Tibial artery (tissue), 4 donors: ENCODE results near the gene SPATA12.
"Not testable (repeated sequence)": the region's sequence is repeated elsewhere in the genome, so short reads cannot be mapped to it uniquely, and the experiment has no call there.

Experiments
- DNase-seq, 2 donors: peaks; one replicate each; pipeline ENCODE4 v3.0.0-alpha.2; 2019
- H3K27ac ChIP-seq, 2 donors: fragments of 200-600 bp; sonication (generic) in 1 of 2; 1 replicate in 1 of 2; 2 replicates in 1 of 2; pipeline ENCODE4 v1.5.1; 2018 to 2019; ENCODE audit warnings: mild to moderate bottlenecking in 1 of 2
- H3K27me3 ChIP-seq, 2 donors: fragments of 200-600 bp; sonication (generic) in 1 of 2; one replicate each; pipeline versions ENCODE4 v1.5.1 to v1.6.0; 2016 to 2019
- H3K36me3 ChIP-seq, 3 donors: fragments of 200-600 bp; sonication (generic) in 2 of 3; one replicate each; pipeline ENCODE4 v1.5.1; 2016 to 2019; ENCODE audit warnings: mild to moderate bottlenecking in 2 of 3
- H3K4me1 ChIP-seq, 4 donors: fragments of 200-600 bp; sonication (generic) in 2 of 4; 1 replicate in 3 of 4; 2 replicates in 1 of 4; pipeline ENCODE4 v1.5.1; 2016 to 2019
- H3K4me3 ChIP-seq, 2 donors: fragments of 200-600 bp; sonication (generic) in 1 of 2; 1 replicate in 1 of 2; 2 replicates in 1 of 2; pipeline ENCODE4 v1.5.1; 2018 to 2019; ENCODE audit warnings: mild to moderate bottlenecking in 2 of 2
- H3K9me3 ChIP-seq, 3 donors: fragments of 200-600 bp; sonication (generic) in 1 of 3; one replicate each; pipeline ENCODE4 v1.5.1; 2016 to 2019
- CTCF ChIP-seq, 2 experiments: fragments of 200-600 bp in 1 of 2; fragments of 450-650 bp in 1 of 2; IDR thresholded peaks; one replicate each; pipeline ENCODE4 v1.5.1; 2017 to 2019; ENCODE audit warnings: antibody characterized with exemption in 2 of 2, mild to moderate bottlenecking in 1 of 2, moderate library complexity in 1 of 2
- intact Hi-C: fragments of 100-400 bp; cut with DNase I; formaldehyde crosslinking; loops from one replicate; pipeline ENCODE4 v1.15.0; 2023; ENCODE audit warnings: low total_unique reads

The SPATA12 gene

GRCh38 chr3:57081173-57081572 is 20.7 kb downstream of the SPATA12 start:
- H3K9me3 ChIP-seq: no peaks in the 10 kb centered on the region
- H3K4me1 ChIP-seq: peaks cover 0 to 21% (median 6%) of the 10 kb centered on the region in 4 donors
- no peaks in the 10 kb centered on the region for H3K36me3 ChIP-seq
- no peak overlapping the region for H3K4me3 ChIP-seq
- intact Hi-C loops: no loop called here
- H3K27me3 ChIP-seq: no peaks in the 10 kb centered on the region
- H3K27ac ChIP-seq: no peak overlapping the region
- DNase-seq: no peak
- TF ChIP-seq CTCF (IDR thresholded peaks at IDR 0.05): no peak

GRCh38 chr3:57082481-57082880 is 22.0 kb downstream of the SPATA12 start:
- H3K36me3 ChIP-seq: no peaks in the 10 kb centered on the region
- H3K9me3 ChIP-seq: no peaks in the 10 kb centered on the region
- H3K4me1 ChIP-seq: peaks cover 0 to 21% (median 6%) of the 10 kb centered on the region in 4 donors
- no peak for TF ChIP-seq CTCF (IDR thresholded peaks at IDR 0.05)
- H3K27ac ChIP-seq: no peak overlapping the region
- no peak overlapping the region for H3K4me3 ChIP-seq
- no peak for DNase-seq
- intact Hi-C loops: no loop called here
- no peaks in the 10 kb centered on the region for H3K27me3 ChIP-seq

DNA sequence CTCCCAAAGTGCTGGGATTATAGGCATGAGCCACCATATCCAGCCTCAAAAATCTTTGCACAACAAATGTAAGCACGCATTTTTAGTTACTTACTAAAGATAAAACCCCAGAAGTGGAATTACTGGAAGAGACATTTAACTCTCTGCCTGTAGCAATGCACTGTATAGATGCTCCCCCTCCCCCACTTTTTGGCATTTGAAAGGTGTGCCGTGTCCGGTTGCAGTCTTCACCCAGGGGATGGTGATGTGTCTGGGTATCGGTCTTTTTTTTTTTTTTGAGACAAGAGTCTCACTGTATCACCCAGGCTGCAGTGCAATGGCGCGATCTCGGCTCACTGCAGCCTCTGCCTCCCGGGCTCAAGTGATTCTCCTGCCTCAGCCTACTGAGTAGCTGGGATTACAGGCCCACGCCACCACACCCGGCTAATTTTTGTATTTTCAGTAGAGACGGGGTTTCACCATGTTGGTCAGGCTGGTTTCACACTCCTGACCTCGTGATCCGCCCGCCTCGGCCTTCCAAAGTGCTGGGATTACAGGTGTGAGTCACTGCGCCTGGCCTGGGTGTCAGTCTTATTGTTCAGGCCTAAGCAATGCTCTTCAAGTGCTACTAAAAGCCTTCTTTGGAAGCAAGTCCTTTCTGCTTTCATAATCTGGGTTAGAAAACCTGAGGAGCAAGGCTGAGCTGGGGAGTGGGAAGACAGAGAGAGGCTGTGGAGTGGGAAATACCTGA is 23.0 kb downstream of the SPATA12 start:
- H3K36me3 ChIP-seq, H3K9me3 ChIP-seq, H3K27ac ChIP-seq, H3K4me3 ChIP-seq, H3K27me3 ChIP-seq, DNase-seq, intact Hi-C loops: not testable (repeated sequence)
- H3K4me1 ChIP-seq: peaks cover 0 to 12% (median 5%) of the 10 kb centered on the region in 4 donors

- intact Hi-C loops: no loop called here
- Histone ChIP-seq H3K36me3 (no peaks in the 10 kb centered on the region), H3K4me3 (no peak overlapping the region), H3K27ac (no peak overlapping the region), H3K4me1 (no peaks in the 10 kb centered on the region), H3K9me3 (no peaks in the 10 kb centered on the region), H3K27me3 (no peaks in the 10 kb centered on the region)
- DNase-seq: no peak
- no peak for TF ChIP-seq CTCF (IDR thresholded peaks at IDR 0.05)
Observed at GRCh38 chr3:57085211-57085610, 24.7 kb downstream of the SPATA12 start.

DNA sequence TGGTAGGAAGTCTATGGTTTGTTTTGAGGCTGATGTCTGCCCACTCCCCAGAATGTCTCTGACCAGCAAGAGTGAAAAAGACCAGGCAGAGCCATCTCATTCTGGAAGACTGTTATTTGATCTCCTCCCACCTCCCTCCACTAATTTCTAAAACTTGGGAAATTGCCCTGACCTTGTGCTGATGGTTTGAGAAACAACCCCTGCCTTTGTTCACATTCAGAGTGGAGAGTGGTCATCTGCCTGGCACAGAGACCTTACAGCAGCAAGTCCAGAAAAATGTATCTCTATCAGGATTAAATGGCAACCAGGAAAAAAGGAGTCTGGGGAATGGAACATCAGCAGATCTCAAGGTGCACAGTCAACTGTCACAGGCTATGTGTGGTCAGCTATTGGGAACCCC is 25.7 kb downstream of the SPATA12 start:
- intact Hi-C loops: no loop called here
- TF ChIP-seq CTCF (IDR thresholded peaks at IDR 0.05): no peak

GRCh38 chr3:57087361-57088092 is 27.1 kb downstream of the SPATA12 start:
- Histone ChIP-seq H3K36me3 (no peaks in the 10 kb centered on the region), H3K27ac (no peak overlapping the region), H3K4me3 (no peak overlapping the region), H3K9me3 (no peaks in the 10 kb centered on the region), H3K27me3 (no peaks in the 10 kb centered on the region), H3K4me1 (no peaks in the 10 kb centered on the region)
- TF ChIP-seq CTCF (IDR thresholded peaks at IDR 0.05): no peak
- no peak for DNase-seq
- intact Hi-C loops: no loop called here

More for the DNA sequence above, 25.7 kb downstream of the SPATA12 start:
- Histone ChIP-seq H3K4me3 (no peak overlapping the region), H3K4me1 (no peaks in the 10 kb centered on the region), H3K27me3 (no peaks in the 10 kb centered on the region), H3K9me3 (no peaks in the 10 kb centered on the region), H3K36me3 (no peaks in the 10 kb centered on the region), H3K27ac (no peak overlapping the region)
- DNase-seq: no peak
